Inferior parietal cortex (tissue), 1 donor: ENCODE data around the gene RAC3.

Source experiments
- DNase-seq: peaks from one replicate; pipeline ENCODE4 v3.0.0-alpha.2; 2016; ENCODE audit errors: extremely low spot score

RAC3 gene

DNA sequence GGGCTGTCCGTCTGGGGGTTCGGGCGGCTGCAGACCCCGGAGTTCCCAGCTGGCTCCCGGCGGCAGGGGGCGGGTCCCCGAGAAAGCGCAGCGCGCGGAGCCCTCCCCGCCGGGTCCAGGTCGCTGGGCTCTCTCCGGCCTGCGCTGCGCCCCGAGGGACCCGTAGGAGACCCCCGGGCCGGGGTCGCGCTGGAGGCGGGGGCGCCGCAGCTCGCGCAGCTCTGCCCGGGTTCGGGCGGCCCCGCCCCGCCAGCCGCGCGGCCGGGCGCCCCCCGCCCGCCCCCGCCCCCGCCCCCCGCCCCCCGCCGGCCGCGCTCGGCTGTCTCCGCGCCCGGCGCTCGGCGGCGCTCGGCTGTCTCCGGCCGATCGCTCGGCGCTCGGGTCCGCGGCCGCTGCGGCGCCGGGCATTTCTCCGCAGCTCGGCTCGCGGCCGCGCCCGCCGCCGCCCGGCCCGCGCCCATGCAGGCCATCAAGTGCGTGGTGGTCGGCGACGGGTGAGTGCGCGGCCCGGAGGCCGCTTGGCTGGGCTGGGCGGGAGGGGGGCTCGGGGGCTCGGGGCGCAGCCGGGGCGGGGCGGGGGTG, at the start of gene RAC3:
Gene RAC3, plus strand, starts transcription at position 376 of the 582 bp plus-strand sequence. Its CDS starts 84 bp downstream, at position 460.
- no peak for DNase-seq

- no peak for DNase-seq
These were observed 48.4 kb upstream of the RAC3 start for GRCh38 chr17:81983011-81983638.

GRCh38 chr17:81983639-81984373, 47.7 kb upstream of the RAC3 start:
- DNase-seq: no peak

DNA sequence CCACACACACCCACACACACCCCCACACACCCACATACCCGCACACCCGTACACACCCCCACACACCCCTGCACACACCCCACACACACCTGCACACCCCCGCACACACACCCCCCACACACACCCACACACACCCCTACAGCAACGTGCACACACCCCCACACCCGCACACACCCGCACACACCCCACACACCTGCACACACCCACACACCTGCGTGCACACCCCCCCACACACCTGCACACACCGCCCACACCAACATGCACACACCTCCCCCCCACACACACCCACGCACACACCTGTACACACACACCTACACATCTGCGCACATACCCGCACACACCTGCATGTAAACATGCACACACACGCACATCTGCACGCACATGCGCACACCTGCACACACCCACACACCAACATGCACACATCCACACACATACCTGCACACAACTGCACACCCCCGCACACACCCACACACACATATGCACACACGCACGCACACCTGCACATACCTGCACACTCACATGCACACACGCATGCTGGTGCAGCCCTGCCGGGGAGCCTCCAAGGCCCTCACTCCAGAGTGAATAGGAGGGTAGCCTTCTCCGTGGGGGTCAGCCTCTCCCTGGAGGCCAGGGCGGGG, 46.6 kb upstream of the RAC3 start:
- no peak for DNase-seq

DNA sequence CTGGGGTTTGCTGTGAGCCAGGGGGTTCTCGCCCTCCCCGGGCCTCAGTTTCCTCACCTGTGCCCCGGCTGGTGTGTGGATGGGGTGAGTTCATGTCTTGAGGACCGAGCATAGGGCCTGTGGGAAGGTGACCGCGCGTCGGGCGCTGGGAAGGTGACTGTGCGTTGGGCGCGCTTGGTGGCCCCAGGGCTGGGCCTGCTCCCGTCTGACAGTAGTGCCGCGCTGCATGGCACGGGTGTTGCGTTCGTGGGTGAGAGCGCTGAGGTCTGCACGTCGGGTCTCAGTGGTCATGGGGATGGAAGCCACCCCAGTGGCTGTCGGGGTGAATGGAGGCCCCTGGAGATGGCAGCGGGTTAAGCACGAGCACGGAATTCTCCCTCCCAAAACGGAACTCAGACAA, 44.9 kb upstream of the RAC3 start:
- DNase-seq: no peak

GRCh38 chr17:81987161-81987770, 44.2 kb upstream of the RAC3 start:
- no peak for DNase-seq

DNA sequence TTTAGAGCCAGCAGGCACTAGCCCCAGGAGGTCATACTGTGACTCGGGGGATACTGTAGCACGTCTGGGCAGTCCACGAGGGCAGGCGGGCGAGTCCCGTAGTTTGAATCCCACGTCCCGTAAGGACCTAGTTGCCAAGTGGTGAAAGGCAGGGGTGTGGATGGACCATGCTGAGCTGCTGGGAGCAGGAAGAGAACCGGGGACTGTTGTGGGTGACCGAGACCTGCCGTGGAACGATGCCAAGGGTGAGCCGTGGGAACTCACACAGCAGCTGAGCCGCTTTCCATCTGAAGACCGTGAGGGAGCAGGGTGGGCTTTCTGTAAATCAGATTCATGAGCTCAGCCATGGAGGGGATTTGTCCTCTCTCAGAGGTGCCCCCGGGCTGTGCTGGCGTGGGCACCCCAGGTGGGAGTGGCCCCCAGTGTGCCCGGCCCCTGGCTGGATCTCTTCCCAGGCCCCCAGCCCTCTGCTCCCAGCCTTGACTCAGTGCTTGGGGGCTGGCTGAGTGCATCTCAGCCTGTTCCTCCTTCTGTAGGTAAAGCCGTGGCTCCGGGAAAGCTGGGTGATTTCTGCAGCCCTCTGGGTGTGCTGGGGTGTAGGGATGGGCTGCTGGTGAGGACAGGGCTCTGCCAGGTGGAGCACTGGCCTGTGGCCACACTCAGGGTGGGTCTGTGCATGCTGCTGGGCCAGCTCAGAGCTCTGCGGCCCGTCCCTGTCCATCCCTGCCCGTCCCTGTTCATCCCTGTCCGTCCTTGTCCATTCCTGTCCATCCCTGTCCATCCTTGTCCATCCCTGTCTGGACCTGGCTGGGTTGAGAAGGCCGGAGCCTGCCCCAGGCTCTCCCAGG, 40.4 kb upstream of the RAC3 start:
- no peak for DNase-seq

DNA sequence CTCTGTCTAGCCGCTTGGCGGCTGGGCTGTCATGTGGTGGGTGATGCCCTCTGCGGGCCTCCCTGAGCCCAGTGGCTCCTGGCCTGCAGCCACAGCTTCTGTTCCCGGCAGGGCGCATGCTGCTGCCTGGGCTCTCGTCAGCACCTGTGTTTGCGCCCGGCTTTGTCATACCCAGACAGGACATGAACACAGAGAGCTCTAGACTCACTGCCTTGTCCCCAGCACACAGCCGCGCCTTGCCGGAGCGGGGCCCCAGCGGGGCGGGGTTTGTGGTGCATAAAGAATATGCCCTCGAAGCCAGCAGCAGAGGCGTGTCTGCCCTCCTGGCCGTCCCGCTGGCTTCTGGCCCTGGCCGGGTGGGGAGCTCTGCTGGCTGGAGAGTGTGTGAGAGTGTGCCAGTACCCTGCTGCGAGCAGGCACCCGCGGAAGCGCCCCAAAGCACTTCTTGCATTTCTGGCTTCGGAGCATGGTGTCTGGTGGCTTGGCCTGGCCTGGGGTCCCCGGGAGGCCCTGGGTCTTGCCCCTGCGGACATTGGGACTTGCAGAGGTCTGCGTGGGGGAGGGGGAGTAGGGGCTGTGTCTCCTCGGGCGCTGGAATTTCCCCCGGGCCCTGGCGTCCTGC, 39.7 kb upstream of the RAC3 start:
- DNase-seq: peak; percentile 17

DNA sequence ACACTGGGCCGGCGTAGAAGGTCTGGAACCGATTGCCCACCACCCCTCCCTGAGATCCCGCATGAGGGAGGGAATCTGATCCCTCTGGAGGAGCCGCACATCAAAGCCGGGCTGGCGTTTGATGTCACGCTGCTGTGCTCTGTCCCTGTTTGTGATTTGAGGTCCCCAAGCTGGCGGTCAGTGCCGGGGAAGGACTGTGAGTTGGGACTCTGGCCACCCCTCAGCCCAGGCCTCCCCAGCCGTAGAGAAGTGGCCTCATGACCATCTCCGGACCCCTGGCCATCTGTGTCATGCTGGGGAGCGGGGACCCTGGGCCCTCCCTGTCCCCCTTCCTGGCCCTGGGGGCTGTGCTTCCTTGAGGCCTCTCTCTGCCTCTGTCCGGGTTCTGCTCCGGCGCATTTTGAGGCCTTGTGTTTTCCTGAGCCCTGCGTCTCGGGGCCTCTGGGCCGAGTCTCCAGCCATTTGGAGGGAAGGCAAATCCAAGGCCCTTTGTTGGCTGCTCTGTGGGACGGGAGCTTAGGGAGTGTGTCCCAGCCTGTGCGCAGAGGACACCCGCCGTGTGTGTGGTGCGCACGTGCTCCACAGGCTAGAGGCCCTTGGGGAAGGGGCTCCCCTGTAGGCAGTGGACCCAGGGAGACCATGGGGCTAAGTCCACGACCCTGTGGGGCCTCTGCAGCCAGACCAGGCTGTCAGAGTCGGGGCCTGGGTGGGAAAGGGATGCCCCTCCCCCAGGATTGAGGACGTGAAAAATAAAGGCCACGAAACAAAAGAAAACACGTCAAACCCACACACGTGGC, 39.0 kb upstream of the RAC3 start:
- DNase-seq: no peak

- DNase-seq: no peak
These were observed 37.5 kb upstream of the RAC3 start for GRCh38 chr17:81993729-81994592.

DNA sequence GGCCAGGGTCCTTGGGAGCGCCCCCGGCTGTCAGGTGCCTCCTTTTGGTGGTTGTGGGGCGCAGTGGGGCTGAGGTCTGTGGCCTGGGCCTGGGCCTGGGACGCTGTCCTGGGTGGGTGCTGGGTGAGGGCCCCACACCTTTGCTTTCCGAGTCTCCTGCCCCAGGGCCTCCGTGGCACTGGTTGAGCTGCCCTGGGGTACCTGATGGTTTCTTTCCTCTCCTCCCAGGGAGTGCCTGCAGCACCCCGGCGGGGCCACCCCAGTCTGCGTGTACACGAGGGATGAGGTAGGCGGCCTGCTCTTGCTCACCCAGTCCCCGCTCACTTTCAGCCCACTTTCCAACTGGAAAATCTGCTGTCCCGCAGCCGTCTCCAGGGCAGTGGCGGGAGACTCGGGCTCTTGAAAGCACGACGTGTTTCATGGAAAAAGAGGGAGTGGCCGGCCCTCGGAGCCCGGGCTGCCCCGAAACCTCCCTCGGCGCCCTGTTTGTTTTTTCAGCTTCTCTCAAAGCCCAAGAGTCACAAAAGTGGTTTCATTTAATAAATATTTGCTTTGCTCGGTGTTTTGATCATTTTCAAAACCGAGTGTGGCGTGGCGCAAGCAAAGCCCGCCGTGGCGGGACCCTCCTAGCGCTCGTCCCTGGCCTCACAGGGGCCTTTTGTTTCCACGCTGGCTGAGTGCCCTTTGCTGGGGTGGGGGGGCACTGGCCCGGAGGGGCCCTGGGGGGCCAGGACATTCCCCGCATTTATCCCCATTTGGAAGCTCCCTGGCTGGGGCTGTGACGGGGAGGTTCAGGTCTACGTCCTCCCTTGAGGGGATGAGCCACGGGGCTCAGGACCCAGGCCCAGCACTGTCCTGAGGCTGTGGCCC, 36.6 kb upstream of the RAC3 start:
- no peak for DNase-seq

GRCh38 chr17:81995463-81996231, 35.8 kb upstream of the RAC3 start:
- DNase-seq: no peak

- DNase-seq: no peak
These were observed 35.2 kb upstream of the RAC3 start for GRCh38 chr17:81996232-81996756.

GRCh38 chr17:81996757-81997441, 34.6 kb upstream of the RAC3 start:
- DNase-seq: no peak

DNA sequence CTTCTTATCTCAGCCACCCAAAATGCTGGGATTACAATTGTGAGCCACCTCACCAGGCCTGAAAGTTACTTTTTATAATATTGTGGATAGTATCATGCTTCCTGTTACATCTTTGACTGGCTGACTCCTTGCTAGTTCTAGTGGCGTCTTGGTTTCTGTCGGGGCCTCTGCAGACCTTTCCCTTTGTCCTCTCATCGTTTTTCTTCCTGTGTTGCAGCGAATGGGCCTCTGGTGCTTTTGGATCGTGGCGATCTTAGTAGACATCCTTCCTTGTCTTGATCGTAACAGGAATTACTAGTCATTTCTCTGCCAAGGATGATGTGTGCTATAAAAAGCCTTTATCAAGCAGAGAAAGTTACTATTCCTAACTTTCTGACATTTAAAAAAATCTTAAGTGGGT, 33.3 kb upstream of the RAC3 start:
- DNase-seq: no peak

GRCh38 chr17:81998691-81999438, 32.6 kb upstream of the RAC3 start:
- no peak for DNase-seq
